ES-I3 (cell line): Measurements from ENCODE around the gene BRPF1.

Experiments
- H3K36me3 ChIP-seq: 2 replicates; pipeline ENCODE4 v1.6.1; 2013; ENCODE audit warnings: mild to moderate bottlenecking, low read length, control low read depth, moderate library complexity; ENCODE audit not compliant: insufficient read depth
- H3K4me1 ChIP-seq: 2 replicates; pipeline ENCODE4 v1.6.1; 2013; ENCODE audit warnings: mild to moderate bottlenecking, control low read depth, low read length; ENCODE audit not compliant: insufficient read depth
- H3K9ac ChIP-seq: 2 replicates; pipeline ENCODE4 v1.6.1; 2013; ENCODE audit warnings: low read depth, mild to moderate bottlenecking, low read length, moderate library complexity
- H3K9me3 ChIP-seq: 2 replicates; pipeline ENCODE4 v1.6.1; 2013; ENCODE audit warnings: mild to moderate bottlenecking, low read length, moderate library complexity; ENCODE audit not compliant: control insufficient read depth, insufficient read depth

BRPF1 gene

GRCh38 chr3:9731206-9732079, at the start of gene BRPF1:
Gene BRPF1 (plus strand): TSS chr3:9731735. CDS start chr3:9734141, 2,406 bp downstream.
- peak within 1 kb of the TSS; percentile 100 for H3K9ac ChIP-seq
- peaks cover under 1% of the 10 kb centered on the region; the same call in 1 of the 2 replicates for H3K36me3 ChIP-seq
- H3K9me3 ChIP-seq = no peaks in the 10 kb centered on the region
- H3K4me1 ChIP-seq = peaks cover 6% of the 10 kb centered on the region; the same call in 1 of the 2 replicates

GRCh38 chr3:9682096-9682495, 49.4 kb upstream of the BRPF1 start:
- Histone ChIP-seq H3K9me3 (no peaks in the 10 kb centered on the region), H3K36me3 (peaks cover 21% of the 10 kb centered on the region), H3K4me1 (no peaks in the 10 kb centered on the region), H3K9ac (no peak overlapping the region)

DNA sequence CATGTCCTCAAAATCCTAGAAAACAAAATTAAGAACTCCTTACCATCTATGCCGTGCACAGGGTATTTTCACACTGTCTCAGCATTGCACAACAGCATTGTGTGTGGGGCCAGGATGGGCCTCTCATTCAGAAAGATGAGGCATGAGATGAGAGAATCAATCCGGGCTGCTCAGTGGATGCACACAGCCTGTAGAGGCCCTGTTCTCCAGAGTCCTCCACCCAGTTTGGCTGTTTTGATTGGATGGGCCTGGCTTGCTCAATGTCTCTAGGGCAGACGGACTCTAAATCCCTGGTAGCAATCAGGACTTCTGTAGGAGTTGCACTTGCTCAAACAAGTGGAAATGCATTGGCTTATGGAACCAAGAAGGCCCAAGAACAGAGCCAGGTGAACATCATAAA, 48.1 kb upstream of the BRPF1 start:
- no peak overlapping the region for H3K9ac ChIP-seq
- peaks cover 14% of the 10 kb centered on the region for H3K36me3 ChIP-seq
- no peaks in the 10 kb centered on the region for H3K9me3 ChIP-seq
- no peaks in the 10 kb centered on the region for H3K4me1 ChIP-seq

DNA sequence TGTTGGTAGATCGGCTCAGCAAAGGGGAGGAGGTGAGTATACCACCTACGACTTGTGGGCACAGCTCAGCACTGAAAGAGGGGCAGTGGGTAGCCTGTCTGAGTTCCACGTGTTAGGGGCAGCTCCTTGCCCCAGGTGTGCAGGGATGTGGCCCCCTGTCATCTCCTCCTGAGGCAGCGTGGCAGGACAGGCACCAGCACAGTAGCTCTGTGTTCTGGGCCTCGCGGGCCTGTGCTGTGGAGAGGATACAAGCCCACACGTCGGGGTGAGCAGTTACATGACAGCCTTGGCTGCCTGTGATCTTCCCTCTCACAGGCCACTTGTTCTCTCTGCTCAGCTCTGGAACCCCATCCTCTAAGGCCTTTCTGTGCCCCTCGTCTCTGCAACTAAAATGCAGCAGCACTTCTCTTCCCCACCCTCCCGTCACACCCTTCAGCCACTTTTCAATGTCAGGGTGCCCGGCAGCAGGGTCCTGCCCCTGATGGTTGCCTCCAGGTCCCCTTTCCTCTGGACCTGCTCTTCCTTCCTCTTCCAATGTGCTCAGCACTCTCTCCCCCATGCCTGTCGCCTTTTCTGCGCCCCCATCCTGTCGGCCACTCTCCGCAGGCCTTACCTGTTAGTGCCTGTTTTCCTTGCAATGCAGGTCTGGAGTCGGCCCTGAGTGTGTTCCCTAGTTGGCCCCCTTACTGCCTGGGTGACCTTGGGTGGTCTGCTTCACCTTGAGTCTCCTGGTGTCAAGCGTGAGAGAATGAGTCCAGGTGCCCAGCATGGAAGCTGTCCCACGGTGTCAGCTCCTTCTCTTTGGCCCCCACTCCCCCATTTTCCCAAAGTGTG, 46.1 kb upstream of the BRPF1 start:
- no peak overlapping the region for H3K9ac ChIP-seq
- H3K36me3 ChIP-seq = peaks cover 14% of the 10 kb centered on the region
- no peaks in the 10 kb centered on the region for H3K4me1 ChIP-seq
- H3K9me3 ChIP-seq = no peaks in the 10 kb centered on the region

- H3K36me3 ChIP-seq = peaks cover 14% of the 10 kb centered on the region
- H3K9ac ChIP-seq = no peak overlapping the region
- no peaks in the 10 kb centered on the region for H3K4me1 ChIP-seq
- H3K9me3 ChIP-seq = no peaks in the 10 kb centered on the region
Measured at GRCh38 chr3:9686050-9686550, 45.4 kb upstream of the BRPF1 start.

- Histone ChIP-seq H3K36me3 (peaks cover 15% of the 10 kb centered on the region), H3K9ac (no peak overlapping the region), H3K4me1 (no peaks in the 10 kb centered on the region), H3K9me3 (no peaks in the 10 kb centered on the region)
Measured at GRCh38 chr3:9686703-9687102, 44.8 kb upstream of the BRPF1 start.

GRCh38 chr3:9687514-9687913, 44.0 kb upstream of the BRPF1 start:
- no peaks in the 10 kb centered on the region for H3K9me3 ChIP-seq
- no peak overlapping the region for H3K9ac ChIP-seq
- H3K36me3 ChIP-seq = peaks cover 15% of the 10 kb centered on the region
- no peaks in the 10 kb centered on the region for H3K4me1 ChIP-seq

- no peaks in the 10 kb centered on the region for H3K9me3 ChIP-seq
- H3K36me3 ChIP-seq = peaks cover 10% of the 10 kb centered on the region
- H3K4me1 ChIP-seq = no peaks in the 10 kb centered on the region
- no peak overlapping the region for H3K9ac ChIP-seq
Measured at GRCh38 chr3:9688961-9689360, 42.6 kb upstream of the BRPF1 start.

DNA sequence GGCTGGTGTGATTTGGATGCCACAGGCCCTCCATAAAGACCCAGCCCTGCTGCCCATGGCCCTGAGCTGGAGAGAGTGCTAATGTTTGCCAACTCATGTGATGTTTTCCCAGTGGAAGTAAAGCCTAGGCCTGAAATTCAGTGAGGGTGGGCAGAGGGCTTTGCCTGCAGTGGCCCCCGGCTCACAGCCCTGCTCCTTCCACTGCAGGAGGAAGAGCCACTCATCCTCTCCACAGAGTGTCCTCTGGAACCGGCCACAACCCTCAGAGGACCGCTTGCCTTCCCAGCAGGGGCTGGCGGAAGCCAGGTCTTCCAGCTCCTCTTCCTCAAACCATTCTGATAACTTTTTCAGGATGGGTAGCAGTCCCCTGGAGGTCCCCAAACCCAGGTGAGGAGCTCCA, 41.8 kb upstream of the BRPF1 start:
- H3K36me3 ChIP-seq = peaks cover 8% of the 10 kb centered on the region
- H3K9ac ChIP-seq = no peak overlapping the region
- no peaks in the 10 kb centered on the region for H3K4me1 ChIP-seq
- H3K9me3 ChIP-seq = no peaks in the 10 kb centered on the region

DNA sequence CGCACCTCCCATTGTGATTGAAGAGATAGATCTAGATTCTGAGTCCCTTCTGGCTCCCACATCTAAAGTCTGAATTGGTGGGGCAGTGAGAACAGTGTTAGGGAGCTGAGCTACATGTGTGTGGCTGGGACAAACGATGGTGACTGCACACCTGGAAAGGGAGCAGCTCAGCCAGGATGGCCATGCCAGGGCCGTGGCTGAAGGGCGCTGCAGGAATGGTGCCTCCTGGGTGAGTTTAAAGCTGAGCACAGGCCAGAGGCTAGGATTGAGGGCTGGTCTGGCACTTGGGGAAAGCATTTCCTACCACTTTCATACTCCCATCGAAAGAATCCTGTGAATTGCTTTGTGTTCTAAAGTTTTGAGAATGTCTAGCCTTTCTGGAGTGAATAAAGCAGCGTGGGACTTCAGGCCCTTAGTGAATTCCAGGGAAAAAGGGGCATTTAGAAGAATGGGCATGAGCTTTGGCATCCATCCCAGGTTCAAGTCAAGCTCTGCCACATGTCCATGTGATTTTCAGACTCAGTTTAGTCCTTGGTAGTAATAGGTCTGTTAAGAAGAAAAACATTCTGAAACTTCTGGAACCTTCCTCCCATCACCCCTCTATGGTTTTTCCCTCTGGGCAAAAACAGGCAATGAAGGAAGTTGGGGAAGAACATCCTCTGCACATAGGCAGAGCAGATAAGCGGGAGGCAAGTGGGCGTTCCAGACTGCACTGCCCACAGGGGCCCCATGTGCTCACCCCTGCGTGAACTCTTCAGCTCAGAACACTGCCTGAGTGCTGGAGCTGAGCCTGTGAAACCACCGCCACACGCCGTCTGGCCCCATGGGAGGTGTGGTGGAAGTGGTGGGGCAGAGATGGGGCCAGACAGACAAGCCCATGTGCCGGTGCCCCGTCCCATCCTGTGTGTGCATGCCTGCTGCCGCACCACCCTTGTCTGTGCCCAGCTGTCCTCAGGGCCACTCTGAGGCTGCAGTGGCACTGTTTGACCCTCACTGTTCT, 40.8 kb upstream of the BRPF1 start:
- Histone ChIP-seq H3K9ac (no peak overlapping the region), H3K9me3 (no peaks in the 10 kb centered on the region), H3K4me1 (no peaks in the 10 kb centered on the region), H3K36me3 (peaks cover 10% of the 10 kb centered on the region)

DNA sequence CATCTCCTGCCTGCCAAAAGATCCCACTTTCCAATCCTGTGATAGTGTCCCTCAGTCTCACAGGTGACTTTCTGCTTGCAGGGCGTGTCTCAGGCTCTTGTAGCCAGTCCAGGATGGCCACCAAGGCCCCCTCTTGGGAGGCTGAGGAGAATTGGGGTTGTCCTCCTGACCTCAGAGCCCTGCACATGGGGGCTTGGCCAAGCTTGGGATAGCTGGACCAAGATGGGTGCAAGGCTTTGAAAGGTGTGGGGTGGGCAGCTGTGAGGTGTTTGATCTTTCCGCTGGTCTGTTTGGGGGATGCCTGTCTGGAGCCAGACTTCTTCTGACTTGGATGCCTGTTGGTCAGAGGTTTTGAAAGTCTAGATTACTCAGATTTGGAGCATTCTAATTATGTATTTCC, 39.9 kb upstream of the BRPF1 start:
- H3K9me3 ChIP-seq = no peaks in the 10 kb centered on the region
- H3K9ac ChIP-seq = no peak overlapping the region
- no peaks in the 10 kb centered on the region for H3K4me1 ChIP-seq
- peaks cover 10% of the 10 kb centered on the region for H3K36me3 ChIP-seq

DNA sequence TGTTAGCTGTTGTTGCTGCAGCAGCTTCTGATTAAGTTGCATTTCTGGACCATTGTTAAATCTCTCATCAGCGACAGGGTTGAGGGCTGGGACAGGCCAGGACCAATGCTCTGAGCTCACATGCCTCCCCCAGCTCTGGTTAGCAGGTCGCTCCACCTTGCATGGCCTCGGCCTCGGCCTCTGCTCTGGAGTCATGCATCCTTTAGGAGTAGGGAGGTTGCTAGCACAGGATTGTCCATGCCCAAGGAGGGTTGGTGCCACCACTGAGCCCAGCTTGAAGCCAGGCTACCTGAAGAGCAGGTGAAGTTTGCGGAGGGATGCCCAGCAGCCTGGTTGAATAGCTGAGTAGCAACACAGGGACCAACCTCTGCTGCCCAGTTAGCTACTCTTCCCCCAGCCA, 39.1 kb upstream of the BRPF1 start:
- Histone ChIP-seq H3K4me1 (no peaks in the 10 kb centered on the region), H3K36me3 (peaks cover 10% of the 10 kb centered on the region), H3K9me3 (no peaks in the 10 kb centered on the region), H3K9ac (no peak overlapping the region)

GRCh38 chr3:9695345-9695744, 36.2 kb upstream of the BRPF1 start:
- peaks cover 6% of the 10 kb centered on the region for H3K36me3 ChIP-seq
- H3K9ac ChIP-seq = no peak overlapping the region
- no peaks in the 10 kb centered on the region for H3K4me1 ChIP-seq
- no peaks in the 10 kb centered on the region for H3K9me3 ChIP-seq

DNA sequence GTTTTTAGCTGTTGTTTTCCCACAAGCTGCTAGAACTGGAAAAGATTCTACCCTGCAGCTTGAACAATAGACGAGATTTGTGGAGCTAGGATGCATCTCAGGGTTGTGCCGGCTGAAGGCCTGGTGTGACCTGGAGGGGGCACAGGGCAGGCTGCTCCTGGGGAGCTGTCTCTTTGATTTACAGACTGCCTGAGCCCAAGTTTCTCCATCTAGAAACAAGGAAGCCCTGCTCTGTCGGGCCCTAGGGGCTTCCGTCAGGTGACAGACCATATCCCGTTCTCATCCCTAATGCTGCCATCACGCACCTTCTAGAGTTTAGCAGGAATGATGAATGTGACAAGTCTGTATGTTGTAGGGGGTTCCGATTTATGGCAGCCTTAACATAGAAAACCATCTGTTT, 35.8 kb upstream of the BRPF1 start:
- Histone ChIP-seq H3K36me3 (peaks cover 6% of the 10 kb centered on the region), H3K9me3 (no peaks in the 10 kb centered on the region), H3K4me1 (no peaks in the 10 kb centered on the region), H3K9ac (no peak overlapping the region)
